ENCODE data around the gene ASIC1.

Gene ASIC1

DNA sequence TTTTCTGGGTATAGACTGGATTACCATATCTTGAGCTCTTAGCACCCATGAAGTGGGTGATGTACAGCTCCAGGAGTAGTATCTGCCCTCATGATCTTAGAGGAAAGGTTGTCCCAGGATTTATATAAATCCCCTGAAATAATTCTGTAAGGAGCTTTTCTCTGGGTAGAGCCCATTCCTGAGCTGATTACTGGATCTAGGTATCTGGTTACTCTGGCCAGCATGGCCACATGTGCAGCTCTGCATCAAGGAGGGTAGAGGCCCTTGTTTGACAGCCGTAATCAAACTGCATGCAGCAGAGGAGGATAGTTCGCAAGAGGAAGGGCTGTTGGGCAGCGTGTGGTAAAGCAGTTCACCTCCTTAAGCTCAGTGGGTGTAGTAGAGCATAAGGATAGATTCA, 63.1 kb downstream of the ASIC1 start:
- TF ChIP-seq, protein P1, sequence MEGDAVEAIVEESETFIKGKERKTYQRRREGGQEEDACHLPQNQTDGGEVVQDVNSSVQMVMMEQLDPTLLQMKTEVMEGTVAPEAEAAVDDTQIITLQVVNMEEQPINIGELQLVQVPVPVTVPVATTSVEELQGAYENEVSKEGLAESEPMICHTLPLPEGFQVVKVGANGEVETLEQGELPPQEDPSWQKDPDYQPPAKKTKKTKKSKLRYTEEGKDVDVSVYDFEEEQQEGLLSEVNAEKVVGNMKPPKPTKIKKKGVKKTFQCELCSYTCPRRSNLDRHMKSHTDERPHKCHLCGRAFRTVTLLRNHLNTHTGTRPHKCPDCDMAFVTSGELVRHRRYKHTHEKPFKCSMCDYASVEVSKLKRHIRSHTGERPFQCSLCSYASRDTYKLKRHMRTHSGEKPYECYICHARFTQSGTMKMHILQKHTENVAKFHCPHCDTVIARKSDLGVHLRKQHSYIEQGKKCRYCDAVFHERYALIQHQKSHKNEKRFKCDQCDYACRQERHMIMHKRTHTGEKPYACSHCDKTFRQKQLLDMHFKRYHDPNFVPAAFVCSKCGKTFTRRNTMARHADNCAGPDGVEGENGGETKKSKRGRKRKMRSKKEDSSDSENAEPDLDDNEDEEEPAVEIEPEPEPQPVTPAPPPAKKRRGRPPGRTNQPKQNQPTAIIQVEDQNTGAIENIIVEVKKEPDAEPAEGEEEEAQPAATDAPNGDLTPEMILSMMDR (IDR thresholded peaks at IDR 0.05): no peak
- no peaks in the 10 kb centered on the region for H3K9me3 Mint-ChIP-seq
- H3K4me3 Mint-ChIP-seq: no peak overlapping the region
- peaks cover 5% of the 10 kb centered on the region for H3K4me1 Mint-ChIP-seq
- DNase-seq: no peak
- peaks cover 26% of the 10 kb centered on the region for H3K36me3 Mint-ChIP-seq (ENCODE audit: low read depth)
- no peaks in the 10 kb centered on the region for H3K27me3 Mint-ChIP-seq (ENCODE audit: low read depth, poor library complexity)
- peak overlapping the region; percentile 2 for H3K27ac Mint-ChIP-seq

DNA sequence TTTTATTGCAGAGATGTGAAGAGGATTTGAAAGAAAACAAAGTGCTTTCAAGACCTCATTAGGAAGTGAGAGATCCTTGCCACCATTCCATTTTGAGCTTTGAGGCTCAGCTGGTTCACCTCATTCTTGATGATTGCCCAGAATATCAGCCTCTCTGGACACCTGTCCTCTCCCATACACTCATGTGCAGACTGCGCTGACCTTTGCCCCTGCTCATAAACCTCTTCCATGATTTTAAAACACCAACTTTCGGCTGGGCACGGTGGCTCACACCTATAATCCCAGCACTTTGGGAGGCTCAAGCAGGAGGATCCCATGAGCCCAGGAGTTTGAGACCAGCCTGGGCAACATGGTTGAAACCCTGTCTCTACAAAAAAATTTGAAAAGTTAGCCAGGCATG, 63.6 kb downstream of the ASIC1 start:
- DNase-seq: no peak
- Mint-ChIP-seq H3K9me3 (no peaks in the 10 kb centered on the region), H3K4me3 (no peak overlapping the region), H3K36me3 (ENCODE audit: low read depth) (peaks cover 22% of the 10 kb centered on the region), H3K4me1 (peaks cover 5% of the 10 kb centered on the region), H3K27ac (no peak overlapping the region), H3K27me3 (ENCODE audit: low read depth, poor library complexity) (no peaks in the 10 kb centered on the region)
- TF ChIP-seq, protein P1 (IDR thresholded peaks at IDR 0.05): no peak

DNA sequence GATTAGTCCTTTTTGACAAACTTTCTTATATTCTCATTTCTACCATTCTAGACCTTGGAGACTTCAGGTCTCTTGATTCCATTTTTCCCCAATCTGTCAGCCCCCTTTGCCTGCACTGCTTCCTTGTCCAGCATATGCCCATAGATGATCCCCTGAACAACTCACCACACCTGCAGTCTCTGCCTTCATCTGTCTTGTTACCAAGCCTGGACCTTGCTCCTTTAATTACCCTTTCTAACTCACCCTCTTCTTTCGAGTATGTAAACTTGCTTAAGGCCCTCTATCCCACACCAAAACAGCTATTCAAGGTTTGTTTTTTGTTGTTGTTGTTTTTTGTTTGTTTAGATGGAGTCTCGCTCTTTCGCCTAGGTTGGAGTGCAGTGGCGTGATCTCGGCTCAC, 64.2 kb downstream of the ASIC1 start:
- H3K4me1 Mint-ChIP-seq: peaks cover 5% of the 10 kb centered on the region
- H3K36me3 Mint-ChIP-seq (ENCODE audit: low read depth): peaks cover 23% of the 10 kb centered on the region
- H3K27me3 Mint-ChIP-seq (ENCODE audit: low read depth, poor library complexity): no peaks in the 10 kb centered on the region
- no peaks in the 10 kb centered on the region for H3K9me3 Mint-ChIP-seq
- no peak for DNase-seq
- TF ChIP-seq, protein P1 (IDR thresholded peaks at IDR 0.05): no peak
- no peak overlapping the region for H3K4me3 Mint-ChIP-seq
- peak overlapping the region; percentile 7 for H3K27ac Mint-ChIP-seq

DNA sequence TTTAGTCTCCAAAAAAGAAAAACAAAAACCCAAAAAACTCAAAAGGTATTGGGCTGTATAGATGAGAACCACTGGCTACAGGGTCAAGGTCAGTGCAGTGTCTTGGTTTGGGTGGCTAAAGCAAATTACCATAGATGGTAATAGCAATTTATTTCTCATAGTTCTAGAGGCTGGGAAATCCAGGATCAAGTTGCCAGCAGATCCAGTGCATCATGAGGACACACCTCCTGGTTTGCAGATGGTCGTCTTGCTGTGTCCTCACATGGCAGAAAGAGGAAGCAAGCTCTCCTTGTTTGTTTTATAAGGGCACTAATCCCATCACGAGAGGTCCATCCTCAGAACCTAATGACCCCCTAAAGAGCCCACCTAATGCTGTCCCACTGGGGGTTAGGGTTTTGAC, 65.8 kb downstream of the ASIC1 start:
- Mint-ChIP-seq H3K27ac (peak overlapping the region; percentile 58), H3K36me3 (ENCODE audit: low read depth) (peaks cover 33% of the 10 kb centered on the region), H3K9me3 (no peaks in the 10 kb centered on the region), H3K4me3 (no peak overlapping the region), H3K4me1 (peaks cover 5% of the 10 kb centered on the region), H3K27me3 (ENCODE audit: low read depth, poor library complexity) (no peaks in the 10 kb centered on the region)
- no peak for DNase-seq
- TF ChIP-seq, protein P1 (IDR thresholded peaks at IDR 0.05): no peak

DNA sequence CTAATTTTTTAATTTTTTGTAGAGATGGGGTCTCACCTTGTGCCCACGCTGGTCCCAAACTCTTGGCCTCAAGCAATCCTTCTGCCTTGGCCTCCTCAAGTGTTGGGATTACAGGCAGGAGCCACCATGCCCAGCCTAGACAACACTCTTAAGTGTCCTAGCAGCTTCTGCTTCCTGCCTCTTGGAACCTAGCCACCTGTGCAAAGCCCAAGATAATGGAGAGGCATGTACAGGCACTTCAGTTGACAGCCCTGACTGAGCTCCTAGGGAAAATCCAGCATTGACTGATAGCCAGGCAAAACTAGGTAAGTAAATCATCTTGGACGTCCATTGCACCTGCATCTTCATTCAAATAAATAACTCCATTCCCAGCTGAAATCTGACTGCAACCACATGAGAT, 70.2 kb downstream of the ASIC1 start:
- H3K36me3 Mint-ChIP-seq (ENCODE audit: low read depth): peaks cover 49% of the 10 kb centered on the region
- no peaks in the 10 kb centered on the region for H3K9me3 Mint-ChIP-seq
- no peaks in the 10 kb centered on the region for H3K4me1 Mint-ChIP-seq
- H3K4me3 Mint-ChIP-seq: no peak overlapping the region
- DNase-seq: no peak
- H3K27me3 Mint-ChIP-seq (ENCODE audit: low read depth, poor library complexity): no peaks in the 10 kb centered on the region
- TF ChIP-seq, protein P1 (IDR thresholded peaks at IDR 0.05): no peak
- H3K27ac Mint-ChIP-seq: no peak overlapping the region

DNA sequence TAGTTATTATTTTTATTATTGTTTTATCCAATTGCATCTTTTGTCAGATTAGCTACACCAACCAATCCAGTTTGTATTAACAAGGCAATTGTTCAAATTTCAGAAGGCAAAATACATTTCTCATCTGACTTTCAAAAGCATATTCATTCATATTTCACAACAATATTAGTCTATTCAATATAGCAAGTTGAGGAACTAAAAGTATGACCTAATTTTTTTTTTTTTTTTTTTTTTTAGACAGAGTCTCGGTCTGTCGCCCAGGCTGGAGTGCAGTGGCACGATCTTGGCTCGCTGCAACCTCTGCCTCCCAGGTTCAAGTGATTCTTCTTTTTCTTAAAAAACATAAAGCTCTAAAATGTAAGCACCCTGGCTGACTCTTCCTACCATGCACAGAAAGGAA, 71.9 kb downstream of the ASIC1 start:
- no peaks in the 10 kb centered on the region for H3K27me3 Mint-ChIP-seq (ENCODE audit: low read depth, poor library complexity)
- H3K9me3 Mint-ChIP-seq: no peaks in the 10 kb centered on the region
- DNase-seq: no peak
- H3K4me3 Mint-ChIP-seq: no peak overlapping the region
- TF ChIP-seq, protein P1 (IDR thresholded peaks at IDR 0.05): no peak
- peak overlapping the region; percentile 30 for H3K27ac Mint-ChIP-seq
- H3K4me1 Mint-ChIP-seq: no peaks in the 10 kb centered on the region
- peaks cover 50% of the 10 kb centered on the region for H3K36me3 Mint-ChIP-seq (ENCODE audit: low read depth)

Measured in nephron progenitor cell (in vitro differentiated cells).